H1 (cell line): ENCODE results near the gene PNPLA1. TPM values are rescaled to one million over a fixed set of nuclear protein-coding genes. Genes with fewer than 3 reads are reported as not detected.

Experiments used
- CTCF ChIA-PET: fragments of 300-600 bp; sonication (Branson Sonifier 250); formaldehyde crosslinking; loops from one replicate; lab custom pipeline; 2021; ENCODE audit not compliant: partially characterized antibody; lab: Charles Lee
- POLR2A ChIA-PET: fragments of 300-600 bp; sonication (Branson Sonifier 250); formaldehyde crosslinking; loops from one replicate; lab custom pipeline; 2021; ENCODE audit warnings: inconsistent platforms; ENCODE audit not compliant: partially characterized antibody; lab: Charles Lee
- DNase-seq, 2 experiments: peaks; one replicate each; pipeline versions ENCODE4 v3.0.0 to v3.0.0-alpha.2; 2010 to 2022; ENCODE audit warnings: low spot score in 2 of 2, low read depth in 1 of 2, mixed read lengths in 1 of 2
- FAIRE-seq: peaks from 2 replicates; lab custom pipeline; 2011; peaks lifted over from hg19 to GRCh38; lab: Jason Lieb, UNC
- H2AFZ ChIP-seq: 2 replicates; pipeline ENCODE4 v1.8.1; 2012; ENCODE audit warnings: low read length, inconsistent platforms
- H2AK5ac ChIP-seq: 2 replicates; pipeline ENCODE4 v1.6.1; 2013; ENCODE audit warnings: low read depth, low read length
- H2BK120ac ChIP-seq: replicated peaks from 2 replicates; pipeline ENCODE3; 2013; ENCODE audit warnings: low read depth, low read length, inconsistent platforms
- H2BK12ac ChIP-seq: 2 replicates; pipeline ENCODE4 v1.6.1; 2013; ENCODE audit warnings: low read depth, low read length
- H2BK15ac ChIP-seq: 2 replicates; pipeline ENCODE4 v1.6.1; 2013; ENCODE audit warnings: low read length
- H2BK20ac ChIP-seq: 2 replicates; pipeline ENCODE4 v1.6.1; 2013; ENCODE audit warnings: low read length
- H2BK5ac ChIP-seq: 2 replicates; pipeline ENCODE4 v1.6.1; 2013; ENCODE audit warnings: low read depth, low read length
- H3K14ac ChIP-seq: 2 replicates; pipeline ENCODE4 v1.6.1; 2013; ENCODE audit warnings: inconsistent platforms; ENCODE audit not compliant: insufficient read length
- H3K18ac ChIP-seq: 2 replicates; pipeline ENCODE4 v1.6.1; 2013; ENCODE audit warnings: low read length; ENCODE audit errors: extremely low read depth
- H3K23ac ChIP-seq: 2 replicates; pipeline ENCODE4 v1.6.1; 2013; ENCODE audit warnings: inconsistent platforms; ENCODE audit not compliant: insufficient read length
- H3K23me2 ChIP-seq: 2 replicates; pipeline ENCODE4 v1.6.1; 2013; ENCODE audit warnings: low read depth, low read length
- H3K27ac ChIP-seq: 2 replicates; pipeline ENCODE4 v1.6.1; 2011; ENCODE audit warnings: low read depth, low read length, inconsistent platforms
- H3K27me3 ChIP-seq, 4 experiments: replicated peaks in 1 of 4; 1 replicate in 1 of 4; 2 replicates in 3 of 4; pipeline versions ENCODE4 v1.6.1 to v1.8.1; 2011 to 2013; ENCODE audit warnings: low read length in 3 of 4, mild to moderate bottlenecking in 3 of 4, inconsistent platforms in 2 of 4, mixed read lengths in 2 of 4, moderate library complexity in 1 of 4; ENCODE audit not compliant: control insufficient read depth in 3 of 4, insufficient read depth in 3 of 4; ENCODE audit errors: extremely low read depth in 1 of 4
- H3K36me3 ChIP-seq, 4 experiments: 2 replicates each; pipeline versions ENCODE4 v1.6.1 to v1.8.1; 2011 to 2013; ENCODE audit warnings: mild to moderate bottlenecking in 4 of 4, low read length in 3 of 4, moderate library complexity in 2 of 4, control low read depth in 1 of 4, inconsistent platforms in 1 of 4; ENCODE audit not compliant: insufficient read depth in 4 of 4, control insufficient read depth in 2 of 4
- H3K4ac ChIP-seq: replicated peaks from 2 replicates; pipeline ENCODE3; 2013; ENCODE audit warnings: low read length, low read depth, mixed read lengths, inconsistent platforms; ENCODE audit not compliant: insufficient read length
- H3K4me1 ChIP-seq, 4 experiments: replicated peaks in 1 of 4; 1 replicate in 1 of 4; 2 replicates in 3 of 4; pipeline versions ENCODE4 v1.6.1 to v1.8.1; 2011 to 2013; ENCODE audit warnings: low read length in 3 of 4, inconsistent platforms in 2 of 4, mixed read lengths in 1 of 4; ENCODE audit not compliant: insufficient read depth in 4 of 4, control insufficient read depth in 3 of 4
- H3K4me2 ChIP-seq, 2 experiments: 2 replicates each; pipeline versions ENCODE4 v1.6.1 to v1.8.1; 2011 to 2013; ENCODE audit warnings: low read depth in 2 of 2, low read length in 2 of 2, control low read depth in 1 of 2, inconsistent platforms in 1 of 2, mild to moderate bottlenecking in 1 of 2; ENCODE audit not compliant: insufficient read depth in 1 of 2
- H3K4me3 ChIP-seq, 4 experiments: fragments of 200-600, 300-600 bp in 1 of 4; sonication (generic), shearing (Covaris generic), sonication (Bioruptor Twin) in 1 of 4; 2 replicates each; pipeline versions ENCODE4 v1.5.1 to v1.8.1; 2011 to 2016; ENCODE audit warnings: low read length in 4 of 4, low read depth in 3 of 4, control low read depth in 2 of 4, inconsistent platforms in 2 of 4, mild to moderate bottlenecking in 2 of 4, mixed read lengths in 1 of 4, moderate library complexity in 1 of 4; ENCODE audit not compliant: insufficient read depth in 2 of 4; ENCODE audit errors: extremely low read depth in 1 of 4
- H3K56ac ChIP-seq: replicated peaks from 2 replicates; pipeline ENCODE3; 2013; ENCODE audit warnings: low read depth, mild to moderate bottlenecking, mixed read lengths, low read length, inconsistent platforms; ENCODE audit not compliant: insufficient read length
- H3K79me1 ChIP-seq: 2 replicates; pipeline ENCODE4 v1.6.1; 2013; ENCODE audit warnings: low read depth, low read length, control low read depth
- H3K79me2 ChIP-seq, 2 experiments: 2 replicates each; pipeline versions ENCODE4 v1.6.1 to v1.8.1; 2012 to 2013; ENCODE audit warnings: low read length in 2 of 2, mild to moderate bottlenecking in 2 of 2, inconsistent platforms in 1 of 2; ENCODE audit not compliant: insufficient read depth in 2 of 2, control insufficient read depth in 1 of 2
- H3K9ac ChIP-seq, 4 experiments: replicated peaks in 1 of 4; 1 replicate in 1 of 4; 2 replicates in 3 of 4; pipeline versions ENCODE4 v1.6.1 to v1.8.1; 2011 to 2013; ENCODE audit warnings: low read depth in 3 of 4, low read length in 3 of 4, control low read depth in 2 of 4, mild to moderate bottlenecking in 2 of 4, moderate library complexity in 2 of 4, inconsistent platforms in 1 of 4; ENCODE audit errors: extremely low read depth in 1 of 4
- H3K9me3 ChIP-seq, 2 experiments: 2 replicates each; pipeline versions ENCODE4 v1.6.1 to v1.8.1; 2012 to 2013; ENCODE audit warnings: mild to moderate bottlenecking in 2 of 2, moderate library complexity in 2 of 2, control low read depth in 1 of 2, inconsistent platforms in 1 of 2, low read depth in 1 of 2, low read length in 1 of 2, mixed read lengths in 1 of 2; ENCODE audit not compliant: insufficient read depth in 2 of 2
- H4K20me1 ChIP-seq, 2 experiments: replicated peaks in 1 of 2; 2 replicates each; pipeline versions ENCODE3 to v1.8.1; 2011 to 2013; ENCODE audit warnings: inconsistent platforms in 2 of 2, low read length in 2 of 2, mild to moderate bottlenecking in 1 of 2; ENCODE audit not compliant: insufficient read depth in 2 of 2, control insufficient read depth in 1 of 2
- H4K5ac ChIP-seq: 2 replicates; pipeline ENCODE4 v1.6.1; 2013; ENCODE audit warnings: low read length, low read depth, mixed read lengths, inconsistent platforms; ENCODE audit not compliant: insufficient read length
- H4K8ac ChIP-seq: 2 replicates; pipeline ENCODE4 v1.8.0; 2013; ENCODE audit warnings: mild to moderate bottlenecking, moderate library complexity, low read length, inconsistent platforms; ENCODE audit not compliant: insufficient read depth; ENCODE audit errors: extremely low read depth
- H4K91ac ChIP-seq: replicated peaks from 2 replicates; pipeline ENCODE3; 2013; ENCODE audit warnings: low read length, mixed read lengths, inconsistent platforms; ENCODE audit not compliant: insufficient read length
- RFX5 ChIP-seq: IDR thresholded peaks from 2 replicates; pipeline ENCODE4 v1.6.1; 2011; ENCODE audit warnings: low read depth, low read length, improper control_type of control experiment, borderline replicate concordance
- WGBS, 2 experiments: shearing (Covaris generic) in 1 of 2; methylation state at CpG; one replicate each; pipeline versions ENCODE4 v1.1.6 to v1.1.7; 2013 to 2015; ENCODE audit warnings: low lambda C conversion rate in 2 of 2, mixed read lengths in 2 of 2, inconsistent platforms in 1 of 2, low coverage in 1 of 2, missing lambda C conversion rate in 1 of 2; ENCODE audit not compliant: insufficient replicate concordance in 2 of 2, insufficient coverage in 1 of 2, insufficient read length in 1 of 2; ENCODE audit errors: extremely low coverage in 1 of 2, missing lambda C conversion rate in 1 of 2; 5-methylcytosine and 5-hydroxymethylcytosine counted together
- polyA plus RNA-seq, 7 experiments: library from polyadenylated mRNA; depleted of rRNA in 3 of 7; stranded (reverse) in 5 of 7; unstranded in 2 of 7; fragments of >200 nt in 5 of 7; fragments of 200-250 nt in 2 of 7; gene quantifications; 1 replicate in 5 of 7; 2 replicates in 1 of 7; 4 replicates in 1 of 7; pipeline versions ENCODE4 v1.2.1 to v1.2.3, GENCODE V29; 2011 to 2013; ENCODE audit warnings: missing spikeins in 2 of 7, mixed read lengths in 2 of 7
- total RNA-seq: library from RNA; stranded (reverse); fragmentation: NEBNext Ultra II Directional; extraction: Animal tissue kit (Norgen Biotek cat#: 25700); gene quantifications from 2 replicates; pipeline ENCODE4 v1.2.1, GENCODE V29; 2021

Gene PNPLA1
- total and polyA plus RNA-seq, 2 of the 8 experiments (the other 6 are each of a cell fraction or from before 2014, with no cell fraction given): not detected

DNA sequence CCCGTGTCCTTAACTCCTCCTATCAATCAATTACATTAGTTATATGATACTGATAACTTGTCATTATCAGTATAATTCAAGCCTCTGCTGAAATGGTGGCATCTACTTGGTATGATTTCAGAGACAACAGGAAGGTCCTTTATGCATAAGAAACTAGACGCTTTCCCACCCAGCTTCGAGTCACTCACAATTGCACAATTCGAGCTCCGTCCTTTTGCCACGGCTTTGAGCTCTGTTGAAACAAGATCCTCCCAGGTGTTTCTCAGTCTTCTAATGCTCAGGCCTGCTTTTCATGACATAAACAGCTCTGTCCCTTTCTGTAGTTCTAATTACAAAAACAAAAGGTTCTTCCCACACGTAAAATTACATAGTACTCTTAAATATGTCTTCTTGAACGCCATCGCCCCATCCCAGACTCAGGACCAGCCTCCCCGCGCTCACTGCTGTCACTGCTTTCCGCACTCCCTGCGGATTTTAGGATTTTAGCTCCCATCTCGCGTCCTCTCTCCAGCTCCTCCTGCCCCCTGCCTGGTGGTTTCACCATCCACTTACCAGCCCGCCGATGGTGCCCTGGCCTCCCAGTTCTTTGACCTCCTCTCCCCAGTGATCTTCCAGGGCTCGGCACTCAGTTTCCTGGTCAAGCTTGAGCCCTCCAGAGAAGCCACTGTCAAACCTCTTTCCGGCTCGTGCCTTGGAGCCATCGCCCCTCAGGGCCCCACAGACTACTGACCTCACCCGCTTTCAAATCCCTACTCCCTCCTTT, 23.2 kb upstream of the PNPLA1 start:
- no peak overlapping the region for H3K4me3 ChIP-seq
- H3K4me2 ChIP-seq: no peak overlapping the region
- H3K23me2 ChIP-seq: peaks cover 2% of the 10 kb centered on the region
- H4K20me1 ChIP-seq: no peaks in the 10 kb centered on the region
- H4K5ac ChIP-seq: no peak overlapping the region
- no peaks in the 10 kb centered on the region for H3K36me3 ChIP-seq
- FAIRE-seq: no peak
- no peaks in the 10 kb centered on the region for H3K9me3 ChIP-seq
- no peak overlapping the region for H3K9ac ChIP-seq
- ChIA-PET POLR2A (no interaction called here), CTCF (interaction anchor here (0.6 to 2.4 kb wide), 8 partner anchors 13 to 602 kb away, joined by 3 to 13 read pairs (median 4); no protein-coding TSS in a partner anchor)
- no peaks in the 10 kb centered on the region; a peak in 1 of 7 replicates for H3K27me3 ChIP-seq
- peak overlapping the region; percentile 84; the same call in 1 of the 2 replicates for H2BK12ac ChIP-seq
- H3K18ac ChIP-seq: no peak overlapping the region
- WGBS, 2 experiments: 86% methylated on average over 22 of the region's 22 CpGs; no CpG with 5 or more reads in 1 of the 2 experiments
- H2AFZ ChIP-seq: no peak overlapping the region
- no peak for DNase-seq
- H2BK120ac ChIP-seq: no peak overlapping the region
- H3K27ac ChIP-seq: no peak overlapping the region
- no peak overlapping the region for H2AK5ac ChIP-seq
- H4K8ac ChIP-seq: no peak overlapping the region; the same call in 1 of the 2 replicates
- no peak overlapping the region for H3K4ac ChIP-seq
- H3K56ac ChIP-seq: no peak overlapping the region
- peaks cover 6 to 16% (median 12%) of the 10 kb centered on the region in 4 experiments for H3K4me1 ChIP-seq
- no peaks in the 10 kb centered on the region for H3K79me1 ChIP-seq
- no peak overlapping the region for H2BK20ac ChIP-seq
- H3K14ac ChIP-seq: no peak overlapping the region
- no peak overlapping the region for H2BK15ac ChIP-seq
- no peak for TF ChIP-seq RFX5
- peak overlapping the region; percentile 60; the same call in 1 of the 2 replicates for H2BK5ac ChIP-seq
- H4K91ac ChIP-seq: peak overlapping the region; percentile 15
- H3K79me2 ChIP-seq: no peaks in the 10 kb centered on the region
- H3K23ac ChIP-seq: no peak overlapping the region
